ENCODE data around the gene TRIM62. TPM values are rescaled to one million over a fixed set of nuclear protein-coding genes. Genes with fewer than 3 reads are reported as not detected.

The TRIM62 gene
- total RNA-seq, 1 donor from 2014 or later, result 1.4 TPM

DNA sequence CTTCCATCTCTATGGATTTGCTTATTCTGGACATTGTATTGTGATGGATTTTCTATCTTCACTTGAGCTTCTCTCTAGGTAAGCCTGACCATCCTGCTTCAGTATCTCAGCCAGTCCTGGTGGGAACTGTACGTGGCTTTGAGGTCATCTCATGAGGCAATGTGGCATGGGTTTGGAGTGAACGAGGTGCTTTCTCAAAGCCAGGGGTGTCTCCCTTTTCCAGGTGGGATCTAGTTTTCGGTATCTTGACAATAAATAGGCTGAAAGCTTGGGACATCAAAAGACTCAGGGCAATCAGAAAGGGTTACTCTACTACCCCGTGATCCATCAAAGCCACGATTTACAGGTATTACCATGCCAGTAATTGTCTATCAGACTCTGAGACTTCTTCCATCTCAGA lies 60.1 kb downstream of the TRIM62 start:
- no peaks in the 10 kb centered on the region for H3K9me3 ChIP-seq (ENCODE audit: low read depth)
- H3K27me3 Mint-ChIP-seq (ENCODE audit: insufficient read depth, low read depth), result peaks cover 3% of the 10 kb centered on the region
- H3K4me3 Mint-ChIP-seq, result no peak overlapping the region
- H4K20me1 ChIP-seq (ENCODE audit: low read depth), result no peaks in the 10 kb centered on the region
- H3K36me3 ChIP-seq, result no peaks in the 10 kb centered on the region
- DNase-seq (ENCODE audit: low spot score), result no peak
- H3K27ac Mint-ChIP-seq, result no peak overlapping the region
- H3K79me2 ChIP-seq (ENCODE audit: low read depth), result no peaks in the 10 kb centered on the region
- no peak overlapping the region for H3K9ac ChIP-seq
- H3K9me3 Mint-ChIP-seq, result no peaks in the 10 kb centered on the region
- no peaks in the 10 kb centered on the region for H3K36me3 Mint-ChIP-seq
- H3K27ac ChIP-seq, result no peak overlapping the region
- TF ChIP-seq EZH2 (IDR thresholded peaks at IDR 0.05), result no peak
- TF ChIP-seq EZH2phosphoT487 (IDR thresholded peaks at IDR 0.05), result no peak
- no peak for TF ChIP-seq CTCF (IDR thresholded peaks at IDR 0.05)
- H3K4me3 ChIP-seq, result no peak overlapping the region
- no peaks in the 10 kb centered on the region for H3K4me1 ChIP-seq
- no peaks in the 10 kb centered on the region for H3K27me3 ChIP-seq
- H3K4me2 ChIP-seq, result no peak overlapping the region
- H3F3A ChIP-seq (ENCODE audit: low read depth), result no peaks in the 10 kb centered on the region
- H2AFZ ChIP-seq (replicated peaks), result no peak overlapping the region
- H3K4me1 Mint-ChIP-seq, result peaks cover 10% of the 10 kb centered on the region

DNA sequence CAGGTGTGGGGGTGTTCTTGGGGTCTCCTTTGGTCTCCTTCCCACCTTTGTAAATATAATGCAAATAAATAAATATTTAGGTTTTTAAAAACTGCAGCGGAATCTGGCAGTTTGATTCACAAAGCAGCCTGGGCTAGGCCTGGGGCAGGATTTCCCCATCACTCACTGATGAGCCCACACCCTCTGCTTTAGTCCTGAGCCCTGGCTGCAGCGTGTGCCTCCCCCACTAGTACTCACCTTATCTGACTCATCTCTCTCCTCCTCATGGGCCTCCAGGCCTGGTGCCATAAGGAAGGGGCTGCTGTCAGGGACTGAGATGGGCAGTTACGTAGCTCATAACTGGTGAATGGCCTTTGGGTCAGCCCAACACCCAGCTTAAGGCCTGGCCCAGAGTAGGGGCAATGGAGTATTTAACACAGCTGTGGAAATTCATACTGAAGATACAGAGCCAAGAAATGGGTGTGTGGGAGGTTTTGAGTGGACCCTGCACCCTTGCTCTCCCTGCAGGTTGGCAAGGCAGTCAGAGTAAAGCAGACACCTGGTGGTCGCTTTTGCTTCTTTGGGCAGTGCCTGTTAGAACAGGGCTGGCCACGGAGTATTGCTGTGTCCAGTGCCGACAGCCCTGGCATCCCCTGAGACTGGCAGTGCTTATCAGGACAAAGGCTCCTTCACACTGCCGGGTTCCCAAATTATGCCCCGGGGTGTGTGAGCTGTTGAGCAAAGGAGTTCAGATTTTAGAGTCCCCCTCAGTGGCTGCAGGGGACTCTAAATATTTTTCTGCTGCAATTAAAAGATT lies 61.2 kb downstream of the TRIM62 start:
- H3K27me3 Mint-ChIP-seq (ENCODE audit: insufficient read depth, low read depth), result peaks cover 3% of the 10 kb centered on the region
- no peak overlapping the region for H3K4me2 ChIP-seq
- H2AFZ ChIP-seq (replicated peaks), result no peak overlapping the region
- no peak overlapping the region for H3K27ac ChIP-seq
- no peak overlapping the region for H3K27ac Mint-ChIP-seq
- H3K9me3 ChIP-seq (ENCODE audit: low read depth), result no peaks in the 10 kb centered on the region
- no peaks in the 10 kb centered on the region for H3K27me3 ChIP-seq
- peaks cover 3% of the 10 kb centered on the region for H3K4me1 Mint-ChIP-seq
- no peaks in the 10 kb centered on the region for H3K36me3 Mint-ChIP-seq
- no peak for DNase-seq (ENCODE audit: low spot score)
- TF ChIP-seq EZH2 (IDR thresholded peaks at IDR 0.05) (no peak), EZH2phosphoT487 (IDR thresholded peaks at IDR 0.05) (no peak), CTCF (IDR thresholded peaks at IDR 0.05) (no peak)
- no peak overlapping the region for H3K4me3 ChIP-seq
- H3F3A ChIP-seq (ENCODE audit: low read depth), result no peaks in the 10 kb centered on the region
- H3K79me2 ChIP-seq (ENCODE audit: low read depth), result no peaks in the 10 kb centered on the region
- H3K9ac ChIP-seq, result no peak overlapping the region
- no peaks in the 10 kb centered on the region for H3K4me1 ChIP-seq
- H3K9me3 Mint-ChIP-seq, result no peaks in the 10 kb centered on the region
- H4K20me1 ChIP-seq (ENCODE audit: low read depth), result no peaks in the 10 kb centered on the region
- H3K4me3 Mint-ChIP-seq, result no peak overlapping the region
- no peaks in the 10 kb centered on the region for H3K36me3 ChIP-seq

- no peaks in the 10 kb centered on the region for H3K9me3 Mint-ChIP-seq
- H3K27me3 Mint-ChIP-seq (ENCODE audit: insufficient read depth, low read depth), result peaks cover 3% of the 10 kb centered on the region
- Histone ChIP-seq H3K79me2 (ENCODE audit: low read depth) (no peaks in the 10 kb centered on the region), H3K4me3 (no peak overlapping the region), H2AFZ (replicated peaks) (no peak overlapping the region), H3K36me3 (no peaks in the 10 kb centered on the region), H3F3A (ENCODE audit: low read depth) (no peaks in the 10 kb centered on the region), H3K27me3 (no peaks in the 10 kb centered on the region), H3K9ac (no peak overlapping the region), H3K27ac (no peak overlapping the region), H4K20me1 (ENCODE audit: low read depth) (no peaks in the 10 kb centered on the region), H3K9me3 (ENCODE audit: low read depth) (no peaks in the 10 kb centered on the region), H3K4me2 (no peak overlapping the region), H3K4me1 (no peaks in the 10 kb centered on the region)
- H3K27ac Mint-ChIP-seq, result no peak overlapping the region
- TF ChIP-seq CTCF (IDR thresholded peaks at IDR 0.05) (peak; percentile 20), EZH2phosphoT487 (IDR thresholded peaks at IDR 0.05) (no peak)
- H3K4me1 Mint-ChIP-seq, result no peaks in the 10 kb centered on the region
- H3K36me3 Mint-ChIP-seq, result no peaks in the 10 kb centered on the region
- DNase-seq (ENCODE audit: low spot score), result peak; percentile 55
- no peak overlapping the region for H3K4me3 Mint-ChIP-seq
Measured at GRCh38 chr1:33119532-33120217, 62.2 kb downstream of the TRIM62 start.
